Measurements from ENCODE around the gene TOX4.
A peak's percentile ranks its signal among the peaks of the same experiment; 100 is the strongest.

TOX4 gene

DNA sequence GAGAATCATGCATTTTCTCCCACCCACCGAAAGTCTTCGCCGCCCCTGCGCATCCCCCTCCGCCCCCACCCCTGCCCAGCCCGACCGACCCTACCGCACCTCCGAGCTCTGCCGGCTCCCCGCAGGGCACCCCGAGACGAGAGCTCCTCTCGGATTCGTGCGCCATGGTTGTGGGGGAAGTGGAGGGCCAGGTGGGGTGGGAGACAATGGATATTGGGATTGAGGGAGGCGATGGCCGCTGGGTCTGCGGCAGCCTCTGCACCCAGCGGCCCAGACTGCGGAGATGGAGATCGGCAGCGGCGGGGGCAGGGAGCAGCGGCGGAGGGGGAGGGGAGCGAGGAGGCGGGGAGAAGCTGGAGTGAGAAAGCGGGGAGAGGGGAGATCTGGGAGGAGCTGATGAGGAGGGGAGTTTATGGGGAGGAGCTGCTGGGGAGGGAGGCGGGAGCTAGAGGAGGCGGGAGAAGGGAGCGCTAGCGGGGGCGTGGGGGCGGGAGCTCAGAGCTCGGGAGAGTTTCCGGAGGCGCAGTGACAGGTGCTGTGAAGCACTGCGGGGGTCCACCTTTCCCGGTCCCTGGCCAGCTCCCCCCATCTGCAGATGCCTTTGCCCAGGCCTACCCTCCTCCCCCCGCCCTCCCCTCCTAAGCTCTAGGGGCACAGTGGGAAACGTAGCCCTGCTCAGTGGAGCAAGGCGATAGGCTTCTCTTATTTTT, 49.1 kb downstream of the TOX4 start, which contains the start of gene SALL2:
Gene SALL2 (minus strand): TSS at position 385 of the 710 bp plus-strand sequence. CDS start 219 bp downstream, at position 166.
- peak within 1 kb of the TSS; percentile 65 for H3K4me3 ChIP-seq (ENCODE audit: low read depth, low read length)
- TF ChIP-seq, protein P1, sequence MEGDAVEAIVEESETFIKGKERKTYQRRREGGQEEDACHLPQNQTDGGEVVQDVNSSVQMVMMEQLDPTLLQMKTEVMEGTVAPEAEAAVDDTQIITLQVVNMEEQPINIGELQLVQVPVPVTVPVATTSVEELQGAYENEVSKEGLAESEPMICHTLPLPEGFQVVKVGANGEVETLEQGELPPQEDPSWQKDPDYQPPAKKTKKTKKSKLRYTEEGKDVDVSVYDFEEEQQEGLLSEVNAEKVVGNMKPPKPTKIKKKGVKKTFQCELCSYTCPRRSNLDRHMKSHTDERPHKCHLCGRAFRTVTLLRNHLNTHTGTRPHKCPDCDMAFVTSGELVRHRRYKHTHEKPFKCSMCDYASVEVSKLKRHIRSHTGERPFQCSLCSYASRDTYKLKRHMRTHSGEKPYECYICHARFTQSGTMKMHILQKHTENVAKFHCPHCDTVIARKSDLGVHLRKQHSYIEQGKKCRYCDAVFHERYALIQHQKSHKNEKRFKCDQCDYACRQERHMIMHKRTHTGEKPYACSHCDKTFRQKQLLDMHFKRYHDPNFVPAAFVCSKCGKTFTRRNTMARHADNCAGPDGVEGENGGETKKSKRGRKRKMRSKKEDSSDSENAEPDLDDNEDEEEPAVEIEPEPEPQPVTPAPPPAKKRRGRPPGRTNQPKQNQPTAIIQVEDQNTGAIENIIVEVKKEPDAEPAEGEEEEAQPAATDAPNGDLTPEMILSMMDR (IDR thresholded peaks at IDR 0.05; ENCODE audit: control insufficient read depth, extremely low read depth, insufficient read depth) = no peak
- DNase-seq (ENCODE audit: low read depth) = no peak

DNA sequence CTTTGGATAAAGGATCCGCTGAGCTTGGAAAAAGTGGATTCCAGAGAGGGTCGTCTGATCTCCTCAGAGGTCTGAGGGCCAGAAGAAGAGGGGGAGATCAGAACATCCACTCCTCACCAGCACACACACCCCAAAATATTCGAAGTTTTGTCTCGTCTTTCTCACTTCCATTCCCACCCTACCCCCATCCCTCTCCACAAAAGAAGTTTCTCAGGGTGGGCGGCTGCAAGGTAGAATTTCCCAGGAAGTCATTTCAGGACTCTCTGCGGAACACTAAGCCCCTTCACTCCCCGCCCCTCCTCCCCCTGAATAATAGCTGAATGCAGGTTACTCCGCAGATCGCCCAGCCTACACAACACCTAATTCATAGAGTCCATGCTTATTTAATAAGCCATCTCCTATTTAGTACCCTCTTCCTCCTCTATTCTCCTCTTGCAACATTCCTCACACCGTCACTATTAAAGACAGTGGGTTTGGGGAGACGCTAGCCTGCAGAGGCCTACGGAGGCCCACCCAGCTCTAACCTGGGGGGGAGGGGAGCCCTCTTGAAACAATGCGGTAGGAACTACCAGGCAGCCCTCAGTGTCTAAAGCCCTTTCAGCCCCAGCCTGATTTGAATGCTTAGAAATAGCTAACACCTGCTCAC, 49.8 kb downstream of the TOX4 start:
- TF ChIP-seq, protein P1 (IDR thresholded peaks at IDR 0.05; ENCODE audit: control insufficient read depth, extremely low read depth, insufficient read depth) = no peak
- peak overlapping the region; percentile 65 for H3K4me3 ChIP-seq (ENCODE audit: low read depth, low read length)
- DNase-seq (ENCODE audit: low read depth) = no peak

DNA sequence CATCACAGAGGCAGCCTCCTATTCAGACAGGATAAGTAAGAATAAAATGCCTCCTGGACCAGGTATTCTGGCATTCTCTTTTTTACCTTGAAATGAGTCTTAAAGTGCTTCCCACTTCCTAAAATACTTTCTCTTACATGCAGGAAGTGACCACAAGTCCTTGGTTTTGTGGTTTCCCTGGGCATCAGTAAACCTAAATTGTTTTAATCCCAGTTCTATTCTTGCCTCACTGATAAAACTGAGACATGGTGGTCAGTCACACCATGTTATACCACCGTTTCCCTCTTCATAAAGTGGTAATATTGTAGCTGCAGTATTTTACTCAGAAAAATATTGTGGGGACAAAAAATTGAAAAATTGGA, 50.3 kb downstream of the TOX4 start:
- TF ChIP-seq, protein P1 (IDR thresholded peaks at IDR 0.05; ENCODE audit: control insufficient read depth, extremely low read depth, insufficient read depth) = no peak
- H3K4me3 ChIP-seq (ENCODE audit: low read depth, low read length) = no peak overlapping the region
- DNase-seq (ENCODE audit: low read depth) = no peak

DNA sequence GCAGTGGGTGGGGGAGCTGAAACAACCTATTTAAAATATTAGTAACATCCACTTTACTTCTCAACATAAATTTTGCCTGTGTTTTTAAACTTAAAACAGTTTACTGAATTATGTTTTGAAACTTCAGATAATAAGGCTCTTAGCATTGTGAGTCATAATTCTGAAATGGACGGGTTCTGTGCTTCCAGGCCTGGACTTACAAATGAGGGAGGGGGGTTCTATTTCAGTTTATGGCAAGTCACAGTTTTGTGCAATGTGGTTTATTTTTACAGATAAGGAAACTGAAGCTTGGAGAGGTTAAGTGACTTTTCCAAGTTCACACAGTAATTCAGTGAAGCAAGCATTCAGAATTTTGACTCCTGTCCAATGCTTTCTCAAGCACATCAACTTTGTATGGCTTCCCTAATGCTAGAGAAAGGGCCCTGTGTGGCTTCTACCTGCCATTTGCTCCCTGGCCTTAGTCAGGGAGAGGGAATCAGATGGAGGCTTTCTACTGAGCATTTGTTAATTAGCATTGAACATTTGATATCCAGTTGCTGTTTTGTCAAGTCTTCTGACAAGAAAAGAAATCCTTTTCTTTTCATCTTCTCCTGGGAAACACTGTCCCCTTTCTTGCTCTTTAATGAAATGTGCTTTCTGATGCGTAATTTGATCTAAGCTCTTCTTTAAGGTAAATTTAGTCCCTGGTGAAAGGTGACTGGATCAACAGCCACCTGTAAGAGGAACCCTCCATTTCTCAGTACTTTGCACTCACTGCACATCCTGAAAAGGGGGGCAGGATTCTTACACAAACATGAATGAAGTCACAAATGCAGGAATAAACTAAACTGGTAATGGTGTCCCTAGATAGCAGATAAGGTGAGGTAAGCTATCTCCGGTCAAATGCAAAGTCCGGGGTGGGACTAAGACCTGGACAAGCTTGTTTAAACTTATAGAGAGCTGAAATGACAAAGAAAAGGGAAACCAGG, 51.7 kb downstream of the TOX4 start:
- H3K4me3 ChIP-seq (ENCODE audit: low read depth, low read length) = no peak overlapping the region
- TF ChIP-seq, protein P1 (IDR thresholded peaks at IDR 0.05; ENCODE audit: control insufficient read depth, extremely low read depth, insufficient read depth) = no peak
- DNase-seq (ENCODE audit: low read depth) = no peak

DNA sequence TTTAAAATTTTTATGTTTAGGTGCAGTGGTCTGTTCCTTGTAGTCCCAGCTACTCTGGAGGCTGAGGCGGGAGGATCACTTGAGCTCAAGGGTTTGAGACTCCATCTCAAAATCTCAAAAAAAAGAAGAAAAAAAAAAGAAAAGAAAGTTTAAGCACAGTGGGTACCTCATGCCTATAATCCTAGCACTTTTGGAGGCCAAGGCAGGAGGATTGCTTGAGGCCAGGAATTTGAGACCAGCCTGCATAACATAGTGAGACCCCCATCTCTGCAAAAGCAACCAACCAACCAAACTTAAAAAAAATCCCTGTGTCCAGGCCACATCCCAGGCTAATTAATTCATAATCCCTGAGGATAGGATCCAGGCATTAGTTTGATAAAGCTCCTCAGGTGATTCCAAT, 52.5 kb downstream of the TOX4 start:
- H3K4me3 ChIP-seq (ENCODE audit: low read depth, low read length) = no peak overlapping the region
- TF ChIP-seq, protein P1 (IDR thresholded peaks at IDR 0.05; ENCODE audit: control insufficient read depth, extremely low read depth, insufficient read depth) = no peak
- DNase-seq (ENCODE audit: low read depth) = no peak

DNA sequence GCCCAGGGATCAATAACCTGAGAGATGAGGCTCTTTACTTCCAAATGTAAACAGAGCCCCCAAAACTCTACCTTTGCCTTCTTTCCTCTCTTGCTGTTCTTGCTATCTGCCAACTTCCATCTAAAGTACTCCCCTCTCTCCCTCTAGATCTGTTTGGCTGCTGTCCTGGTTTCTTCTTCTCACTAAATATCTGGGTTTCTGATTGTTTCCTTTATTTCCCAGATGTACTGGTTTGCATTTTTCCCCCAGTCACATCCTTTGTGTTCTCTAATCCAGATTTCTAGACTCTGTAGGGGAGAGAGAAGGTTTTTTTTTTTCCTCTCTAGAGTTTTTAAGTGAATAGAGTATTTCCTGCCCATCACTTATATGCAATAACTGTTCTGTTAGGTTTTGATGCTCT, 56.3 kb downstream of the TOX4 start:
- TF ChIP-seq, protein P1 (IDR thresholded peaks at IDR 0.05; ENCODE audit: control insufficient read depth, extremely low read depth, insufficient read depth) = no peak
- no peak overlapping the region for H3K4me3 ChIP-seq (ENCODE audit: low read depth, low read length)
- DNase-seq (ENCODE audit: low read depth) = no peak
